ENCODE data around the gene CLOCK.

The CLOCK gene

GRCh38 chr4:55378617-55379467 lies 167.9 kb downstream of the CLOCK start:
- no peak for DNase-seq
